Thyroid gland (tissue), 4 donors: ENCODE data around the gene SGSH.

Experiments used
- CTCF ChIP-seq, 6 experiments: fragments of 200-600 bp in 3 of 6; fragments of 450-650 bp in 3 of 6; sonication (generic) in 3 of 6; IDR thresholded peaks; one replicate each; pipeline ENCODE4 v1.5.1; 2016 to 2019; ENCODE audit warnings: antibody characterized with exemption in 6 of 6, mild to moderate bottlenecking in 2 of 6, inconsistent platforms in 1 of 6, moderate library complexity in 1 of 6
- POLR2A ChIP-seq, 2 donors: fragments of 450-650 bp; IDR thresholded peaks; one replicate each; pipeline ENCODE4 v1.6.1; 2017; ENCODE audit warnings: antibody characterized with exemption in 2 of 2, mild to moderate bottlenecking in 2 of 2, moderate library complexity in 1 of 2

- TF ChIP-seq CTCF (IDR thresholded peaks at IDR 0.05): no peak
- no peak for TF ChIP-seq POLR2A (IDR thresholded peaks at IDR 0.05)
Observed at GRCh38 chr17:80228477-80228876, 8.3 kb upstream of the SGSH start.
